H9 (cell line): Measurements from ENCODE around the gene TRIM44. TPM values are rescaled to one million over a fixed set of nuclear protein-coding genes. Genes with fewer than 3 reads are reported as not detected.

Source experiments
- DNase-seq: peaks from one replicate; pipeline ENCODE4 v3.0.0-alpha.2; 2017
- H2AFZ ChIP-seq: one replicate; pipeline ENCODE4 v1.6.1; 2013; ENCODE audit warnings: mild to moderate bottlenecking, low read length, control low read depth, moderate library complexity
- H2AK5ac ChIP-seq: 2 replicates; pipeline ENCODE4 v1.6.1; 2013; ENCODE audit warnings: low read length, control low read depth, mixed read lengths; ENCODE audit not compliant: insufficient read length
- H2BK120ac ChIP-seq: one replicate; pipeline ENCODE4 v1.6.1; 2013; ENCODE audit warnings: low read depth, mild to moderate bottlenecking, low read length, control low read depth, inconsistent platforms; ENCODE audit not compliant: poor library complexity, severe bottlenecking
- H2BK12ac ChIP-seq: 2 replicates; pipeline ENCODE4 v1.6.1; 2013; ENCODE audit warnings: low read length, control low read depth, mixed read lengths, low read depth; ENCODE audit not compliant: insufficient read length
- H2BK15ac ChIP-seq: 2 replicates; pipeline ENCODE4 v1.6.1; 2013; ENCODE audit warnings: low read depth, low read length, control low read depth
- H2BK20ac ChIP-seq: one replicate; pipeline ENCODE4 v1.6.1; 2013; ENCODE audit warnings: low read depth, mild to moderate bottlenecking, low read length, control low read depth, inconsistent platforms; ENCODE audit not compliant: poor library complexity, severe bottlenecking
- H2BK5ac ChIP-seq: 2 replicates; pipeline ENCODE4 v1.6.1; 2013; ENCODE audit warnings: low read length, control low read depth, mixed read lengths; ENCODE audit not compliant: insufficient read length
- H3K14ac ChIP-seq: 2 replicates; pipeline ENCODE4 v1.6.1; 2013; ENCODE audit warnings: low read length, control low read depth; ENCODE audit not compliant: insufficient read depth
- H3K18ac ChIP-seq: 2 replicates; pipeline ENCODE4 v1.6.1; 2013; ENCODE audit warnings: low read depth, mild to moderate bottlenecking, mixed read lengths, low read length, control low read depth; ENCODE audit not compliant: insufficient read length
- H3K23ac ChIP-seq: 2 replicates; pipeline ENCODE4 v1.6.1; 2013; ENCODE audit warnings: low read length, control low read depth, mixed read lengths, low read depth; ENCODE audit not compliant: insufficient read length
- H3K23me2 ChIP-seq: 2 replicates; pipeline ENCODE4 v1.6.1; 2013; ENCODE audit warnings: low read depth, mild to moderate bottlenecking, mixed read lengths, low read length, control low read depth; ENCODE audit not compliant: insufficient read length, poor library complexity, severe bottlenecking
- H3K27ac ChIP-seq: 2 replicates; pipeline ENCODE4 v1.5.1; 2013; ENCODE audit warnings: low read length, control low read depth, mixed read lengths, low read depth; ENCODE audit not compliant: insufficient read length
- H3K27me3 ChIP-seq: 2 replicates; pipeline ENCODE4 v1.6.1; 2013; ENCODE audit warnings: low read length, control low read depth, inconsistent platforms; ENCODE audit not compliant: insufficient read depth
- H3K4ac ChIP-seq: 2 replicates; pipeline ENCODE4 v1.6.1; 2013; ENCODE audit warnings: low read depth, mild to moderate bottlenecking, control low read depth, inconsistent platforms, low read length, moderate library complexity
- H3K4me1 ChIP-seq: 2 replicates; pipeline ENCODE4 v1.6.1; 2013; ENCODE audit warnings: low read length, control low read depth, inconsistent platforms; ENCODE audit not compliant: insufficient read depth
- H3K4me2 ChIP-seq: 2 replicates; pipeline ENCODE4 v1.6.1; 2013; ENCODE audit warnings: low read length, control low read depth, mixed read lengths; ENCODE audit not compliant: insufficient read length, insufficient read depth
- H3K56ac ChIP-seq: 2 replicates; pipeline ENCODE4 v1.6.1; 2013; ENCODE audit warnings: low read depth, mild to moderate bottlenecking, mixed read lengths, low read length, control low read depth; ENCODE audit not compliant: insufficient read length
- H3K79me1 ChIP-seq: 2 replicates; pipeline ENCODE4 v1.6.1; 2013; ENCODE audit warnings: low read depth, mild to moderate bottlenecking, moderate library complexity, low read length, control low read depth, inconsistent platforms; ENCODE audit not compliant: insufficient read depth, poor library complexity, severe bottlenecking
- H3K79me2 ChIP-seq: 2 replicates; pipeline ENCODE4 v1.6.1; 2013; ENCODE audit warnings: low read length, control low read depth, inconsistent platforms; ENCODE audit not compliant: insufficient read depth
- H3K9ac ChIP-seq: 2 replicates; pipeline ENCODE4 v1.6.1; 2013; ENCODE audit warnings: low read length, control low read depth, mixed read lengths; ENCODE audit not compliant: insufficient read length; ENCODE audit errors: extremely low read depth
- H3K9me3 ChIP-seq: one replicate; pipeline ENCODE4 v1.6.1; 2013; ENCODE audit warnings: low read depth, low read length, inconsistent platforms; ENCODE audit not compliant: control insufficient read depth
- H3T11ph ChIP-seq: one replicate; pipeline ENCODE4 v1.6.1; 2013; ENCODE audit warnings: mild to moderate bottlenecking, low read length, control low read depth, inconsistent platforms
- H4K20me1 ChIP-seq: one replicate; pipeline ENCODE4 v1.6.1; 2013; ENCODE audit not compliant: control insufficient read depth, insufficient read length, insufficient read depth
- H4K5ac ChIP-seq: 2 replicates; pipeline ENCODE4 v1.6.1; 2013; ENCODE audit warnings: low read depth, mild to moderate bottlenecking, mixed read lengths, low read length, control low read depth; ENCODE audit not compliant: insufficient read length
- H4K8ac ChIP-seq: replicated peaks from 2 replicates; pipeline ENCODE4 v1.6.1; 2013; ENCODE audit warnings: low read length, control low read depth, mixed read lengths, low read depth; ENCODE audit not compliant: insufficient read length
- H4K91ac ChIP-seq: 2 replicates; pipeline ENCODE4 v1.6.1; 2013; ENCODE audit warnings: low read depth, mild to moderate bottlenecking, moderate library complexity, mixed read lengths, low read length, control low read depth; ENCODE audit not compliant: insufficient read length
- H3K27ac Mint-ChIP-seq, 3 experiments: 2 replicates in 2 of 3; 3 replicates in 1 of 3; pipeline ENCODE4 v1.8.0; 2020 to 2021; ENCODE audit warnings: mixed read lengths in 3 of 3, mild to moderate bottlenecking in 1 of 3, moderate library complexity in 1 of 3
- H3K27me3 Mint-ChIP-seq: 2 replicates; pipeline ENCODE4 v1.8.0; 2021; ENCODE audit warnings: low read depth, mild to moderate bottlenecking, moderate library complexity, mixed read lengths
- H3K36me3 Mint-ChIP-seq, 3 experiments: 2 replicates in 2 of 3; 3 replicates in 1 of 3; pipeline ENCODE4 v1.8.0; 2020 to 2021; ENCODE audit warnings: low read depth in 3 of 3, mixed read lengths in 3 of 3; ENCODE audit not compliant: insufficient read depth in 1 of 3
- H3K4me1 Mint-ChIP-seq, 2 experiments: 2 replicates each; pipeline ENCODE4 v1.8.0; 2020; ENCODE audit warnings: mixed read lengths in 2 of 2
- H3K4me3 Mint-ChIP-seq, 2 experiments: 2 replicates in 1 of 2; 3 replicates in 1 of 2; pipeline ENCODE4 v1.8.0; 2020 to 2021; ENCODE audit warnings: mild to moderate bottlenecking in 2 of 2, mixed read lengths in 2 of 2, moderate library complexity in 1 of 2
- H3K9me3 Mint-ChIP-seq, 2 experiments: 2 replicates in 1 of 2; 3 replicates in 1 of 2; pipeline ENCODE4 v1.8.0; 2020; ENCODE audit warnings: mild to moderate bottlenecking in 2 of 2, mixed read lengths in 2 of 2, moderate library complexity in 1 of 2
- CTCF ChIP-seq: fragments of 200-600 bp; sonication (generic); conservative IDR thresholded peaks from 3 replicates; pipeline ENCODE4 v1.8.0; 2021; ENCODE audit warnings: antibody characterized with exemption, mild to moderate bottlenecking
- WGBS: extraction: QIAGEN DNeasy Blood & Tissue Kit; methylation state at CpG from one replicate; pipeline ENCODE4 v1.1.7; 2013; ENCODE audit warnings: missing lambda C conversion rate, low lambda C conversion rate, mixed read lengths; ENCODE audit not compliant: insufficient read length; ENCODE audit errors: extremely low coverage; 5-methylcytosine and 5-hydroxymethylcytosine counted together
- total RNA-seq: library from RNA; stranded (reverse); gene quantifications from 2 replicates; pipeline ENCODE4 v1.2.1, GENCODE V29; 2021

Gene TRIM44
- total RNA-seq, 1 experiment from 2014 or later, result 37.7 TPM

GRCh38 chr11:35820614-35821013, 158.0 kb downstream of the TRIM44 start:
- no peak for DNase-seq
- Histone ChIP-seq H3K27me3 (no peaks in the 10 kb centered on the region), H3K23ac (no peak overlapping the region), H3K27ac (no peak overlapping the region), H3K79me1 (no peaks in the 10 kb centered on the region), H3K9me3 (no peaks in the 10 kb centered on the region), H3K56ac (no peak overlapping the region), H3K4me1 (0 out of 2 replicates have a peak, but pooled peaks cover 2% of the 10 kb centered on the region), H4K5ac (no peak overlapping the region), H3K79me2 (no peaks in the 10 kb centered on the region), H2BK12ac (no peak overlapping the region), H3K14ac (no peak overlapping the region), H2BK5ac (no peak overlapping the region), H3K4me2 (no peak overlapping the region), H4K91ac (no peak overlapping the region), H2BK120ac (no peak overlapping the region), H3T11ph (no peak overlapping the region), H2AK5ac (no peak overlapping the region), H4K20me1 (peaks cover 2% of the 10 kb centered on the region), H4K8ac (no peak overlapping the region), H2AFZ (no peak overlapping the region), H3K18ac (no peak overlapping the region), H2BK15ac (no peak overlapping the region), H3K4ac (no peak overlapping the region), H2BK20ac (no peak overlapping the region), H3K23me2 (peaks cover 2% of the 10 kb centered on the region), H3K9ac (no peak overlapping the region)
- no peak for TF ChIP-seq CTCF
- Mint-ChIP-seq H3K27me3 (peaks cover 10% of the 10 kb centered on the region), H3K27ac (no peak overlapping the region), H3K4me1 (peaks cover 7 to 12% of the 10 kb centered on the region in 2 experiments; a peak in 3 of 4 replicates), H3K4me3 (no peak overlapping the region), H3K36me3 (no peaks in the 10 kb centered on the region; a peak in 1 of 7 replicates), H3K9me3 (no peaks in the 10 kb centered on the region)
- WGBS, result no CpG with 5 or more reads among the region's 5 CpGs
